ENCODE measurements around the gene GNG12.

- TF ChIP-seq CTCF (IDR thresholded peaks at IDR 0.05) (no peak), EZH2 (IDR thresholded peaks at IDR 0.05; ENCODE audit: borderline replicate concordance, insufficient read depth, low read depth, low read length, poor library complexity, severe bottlenecking) (no peak)
These were observed 43.7 kb downstream of the GNG12 start for GRCh38 chr1:67789551-67789950.
